Activated CD4-positive, alpha-beta T cell treated with anti-CD3 and anti-CD28 coated beads for 48 hours (primary cell): Measurements from ENCODE around the gene VTI1A.

Experiments used
- DNase-seq: peaks from one replicate; pipeline ENCODE4 v3.0.0-alpha.2; 2020

VTI1A gene

DNA sequence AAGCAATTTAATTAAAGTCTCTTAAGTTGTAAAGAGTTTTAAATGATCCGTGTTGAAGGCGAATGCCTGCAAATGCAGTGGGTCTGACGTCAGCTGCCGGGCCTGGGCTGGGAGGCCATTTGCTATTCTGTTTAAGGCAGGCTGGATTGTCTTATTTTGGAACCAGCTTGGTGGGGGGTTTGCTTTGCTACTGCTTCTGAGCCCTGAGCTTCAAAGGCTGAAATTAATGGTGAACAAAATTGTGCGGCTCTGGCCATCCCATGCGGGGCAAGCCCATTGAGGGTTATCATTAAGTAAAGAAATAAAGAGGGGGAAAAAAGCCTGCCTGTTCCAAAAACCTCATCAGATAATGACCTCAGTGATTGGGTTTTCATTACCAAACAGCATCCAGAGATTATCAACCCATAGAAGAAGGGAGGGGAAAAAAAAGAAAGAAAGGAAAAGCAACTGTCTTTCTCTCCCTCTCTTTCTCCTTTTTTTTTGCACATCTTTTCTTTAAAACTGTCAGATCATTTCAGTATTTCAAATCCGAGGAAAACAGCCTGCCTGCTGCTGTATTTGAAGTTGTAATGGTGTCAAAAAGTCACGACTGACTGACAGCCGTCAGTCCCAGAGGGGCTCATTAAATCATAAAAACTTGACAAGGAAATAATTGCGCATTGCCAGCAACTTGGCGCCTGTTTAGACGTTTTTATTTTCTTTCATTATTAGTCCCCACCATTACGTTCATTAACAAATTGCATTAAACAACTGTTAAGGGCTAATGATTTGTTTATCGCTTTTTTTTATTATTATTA, 371.2 kb downstream of the VTI1A start:
- DNase-seq = no peak

DNA sequence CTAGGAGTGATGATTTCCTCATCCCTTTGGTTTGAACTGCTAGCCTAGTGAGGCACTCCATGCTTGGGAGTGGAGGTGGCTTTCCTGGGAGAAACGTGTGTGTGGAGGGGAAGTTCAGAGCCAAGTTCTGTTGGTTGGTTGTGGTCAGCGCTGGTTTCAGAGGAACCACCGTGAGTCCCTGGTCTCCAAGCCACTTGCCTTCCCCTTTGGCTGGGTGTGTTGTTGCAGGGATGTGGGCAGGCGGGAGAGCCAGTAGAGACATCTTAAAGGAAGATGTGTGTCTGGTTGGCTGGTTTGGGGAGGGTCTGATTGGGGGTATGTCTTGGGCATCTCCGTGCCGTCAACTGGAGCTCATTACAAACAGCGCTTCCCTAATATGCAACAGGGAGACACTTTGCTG, 372.2 kb downstream of the VTI1A start:
- no peak for DNase-seq

DNA sequence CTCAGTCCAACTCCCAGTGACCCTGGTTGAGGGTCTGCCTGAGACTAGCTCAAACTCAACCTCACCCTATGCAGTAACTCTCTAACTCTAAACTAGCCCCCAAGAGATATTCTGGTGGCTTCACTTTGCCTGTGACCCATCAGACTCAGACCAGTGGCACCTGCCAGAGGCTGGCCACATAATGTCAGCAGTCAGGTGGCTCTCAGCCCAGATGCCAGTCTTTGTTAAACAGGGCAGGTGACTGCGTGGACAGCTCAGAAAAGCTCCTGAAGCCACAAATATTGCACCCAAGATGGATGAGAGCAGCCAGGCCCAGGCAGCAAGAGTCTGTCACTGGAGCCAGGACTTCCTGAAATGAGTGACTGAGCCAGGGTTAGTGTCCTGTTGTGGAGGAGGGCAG, 373.3 kb downstream of the VTI1A start:
- no peak for DNase-seq

GRCh38 chr10:112821038-112821437, 374.0 kb downstream of the VTI1A start:
- DNase-seq = no peak

DNA sequence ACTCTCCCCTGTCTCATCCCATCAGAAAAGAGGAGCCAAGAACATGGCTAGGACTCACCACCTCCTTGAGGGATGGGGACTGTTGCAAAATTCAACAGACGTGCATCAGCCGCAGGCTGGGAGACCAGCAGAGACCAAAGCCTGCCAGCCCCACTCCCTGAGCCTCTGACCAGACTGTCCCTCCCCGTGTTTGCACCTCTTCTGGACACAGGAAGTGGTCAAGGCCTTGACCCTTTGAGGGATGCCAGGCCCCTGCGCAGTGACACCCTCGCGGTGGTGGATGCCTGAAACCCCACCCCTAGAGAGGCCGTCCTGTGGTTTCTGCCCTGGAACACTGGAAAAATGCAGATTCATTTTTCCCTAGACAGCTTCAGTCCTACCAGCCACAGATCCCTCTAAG, 374.6 kb downstream of the VTI1A start:
- DNase-seq = no peak

GRCh38 chr10:112823007-112823406, 376.0 kb downstream of the VTI1A start:
- no peak for DNase-seq

GRCh38 chr10:112823604-112824003, 376.6 kb downstream of the VTI1A start:
- DNase-seq = no peak

DNA sequence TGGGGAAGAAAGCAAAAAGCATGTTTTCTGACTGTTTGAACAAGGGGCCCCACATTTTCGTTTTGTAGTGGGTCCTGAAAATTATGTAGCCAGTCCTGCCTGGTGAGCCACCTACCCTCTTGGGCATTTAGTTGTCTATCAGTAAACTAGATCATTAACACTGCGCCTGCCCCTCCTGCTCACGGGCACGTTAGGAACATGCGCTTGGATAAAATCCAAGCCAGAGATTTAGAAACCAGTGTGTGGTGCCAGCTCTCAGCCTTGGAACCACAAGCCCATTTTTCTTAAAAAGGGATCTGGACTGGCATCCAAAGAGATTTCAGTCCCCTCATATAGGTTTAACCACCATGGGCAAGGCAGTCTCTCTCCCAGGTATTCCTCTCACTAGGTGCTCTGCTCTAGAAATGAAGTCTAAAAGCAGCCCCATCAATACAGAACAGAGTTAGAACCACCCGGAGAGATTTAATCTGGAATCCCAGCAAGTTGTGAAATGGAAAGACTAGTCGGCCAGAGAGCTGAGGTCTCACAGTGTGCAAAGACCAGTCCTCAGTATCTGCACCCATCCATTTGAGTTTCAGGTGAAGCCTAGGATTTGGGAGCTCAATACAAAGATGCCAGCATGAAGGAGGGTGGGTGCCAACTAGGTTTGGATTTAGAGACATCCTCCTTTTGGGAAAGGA, 379.1 kb downstream of the VTI1A start:
- no peak for DNase-seq

DNA sequence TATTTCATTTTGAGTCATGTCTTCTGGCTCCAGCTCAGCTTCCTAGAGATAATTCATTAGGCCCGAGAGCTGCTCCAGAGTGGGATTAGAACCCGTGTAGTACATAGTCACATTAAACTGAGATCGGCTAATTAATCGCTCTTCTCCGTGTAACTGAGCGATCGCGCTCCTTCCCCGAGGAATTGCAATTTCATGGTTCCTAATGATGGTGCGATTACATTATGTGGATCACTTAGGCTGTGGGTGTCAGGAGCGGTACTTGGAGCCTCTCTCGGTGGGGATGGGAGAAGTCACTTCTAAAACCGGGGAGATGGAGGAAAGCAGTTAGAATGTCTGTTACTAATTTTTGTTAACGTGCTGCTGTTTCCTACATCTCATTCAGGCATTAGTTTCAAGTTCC, 380.1 kb downstream of the VTI1A start:
- DNase-seq = no peak

DNA sequence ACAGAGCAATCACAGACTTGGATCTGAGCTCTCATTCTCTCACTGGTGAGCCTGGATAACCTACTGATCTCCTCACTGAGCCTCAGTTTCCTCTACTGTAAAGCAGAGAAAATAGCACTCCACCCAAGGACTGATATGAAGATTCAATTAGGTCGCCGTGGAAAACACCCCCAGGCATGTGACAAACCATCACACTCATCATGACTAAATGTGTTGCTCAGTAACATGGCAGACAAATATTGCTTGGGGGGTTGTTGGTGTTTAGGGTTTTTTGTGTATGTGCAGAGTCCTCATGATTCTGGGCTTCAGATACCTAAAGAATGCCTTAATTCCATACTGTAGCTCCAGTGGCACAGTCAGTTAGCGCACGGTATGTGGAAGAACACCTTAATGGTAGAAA, 380.9 kb downstream of the VTI1A start:
- no peak for DNase-seq

DNA sequence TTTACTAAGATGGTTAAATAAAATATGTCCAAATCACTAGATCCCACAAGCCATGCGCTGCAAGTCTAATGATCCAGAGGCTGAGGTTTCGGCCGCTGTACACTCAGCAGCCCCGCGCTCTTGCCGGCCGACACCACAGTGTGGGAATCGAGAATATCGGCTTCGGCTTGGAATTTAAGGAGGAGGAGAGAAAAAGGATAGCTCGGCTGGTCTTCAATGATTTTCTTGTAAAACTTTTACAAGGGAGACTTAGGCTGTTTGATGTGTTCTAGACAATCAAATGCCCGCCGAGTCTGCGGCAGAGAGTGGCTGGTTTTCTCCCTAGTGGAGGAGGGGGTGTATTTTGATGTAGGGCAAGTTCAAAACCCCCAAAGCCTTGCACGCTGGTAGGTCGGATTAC, 384.8 kb downstream of the VTI1A start:
- no peak for DNase-seq

DNA sequence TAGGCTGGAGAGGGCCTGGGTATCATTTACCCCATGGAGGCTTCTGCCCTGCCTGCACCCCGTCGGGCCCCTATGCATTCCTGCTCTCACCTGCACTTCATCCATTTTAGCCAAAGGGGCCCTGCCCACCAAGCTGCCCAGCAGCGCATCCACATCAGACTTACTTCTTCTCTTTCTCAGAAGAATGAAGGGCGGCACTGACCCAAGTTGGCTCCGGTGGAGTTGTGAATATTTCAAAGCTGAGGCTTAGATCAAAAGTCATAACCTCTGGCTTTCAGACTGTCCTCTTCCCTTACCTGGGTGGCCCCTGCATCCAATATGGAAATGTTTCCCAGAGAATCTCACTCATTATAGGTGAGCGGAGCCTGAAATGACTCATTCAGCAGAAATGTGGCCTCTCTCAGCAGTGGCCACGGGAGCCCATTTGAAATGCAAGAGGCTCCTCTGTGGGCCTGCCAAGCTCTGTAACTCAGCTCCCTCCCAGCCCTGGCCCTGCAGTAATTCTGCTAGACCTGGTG, 385.4 kb downstream of the VTI1A start:
- no peak for DNase-seq

DNA sequence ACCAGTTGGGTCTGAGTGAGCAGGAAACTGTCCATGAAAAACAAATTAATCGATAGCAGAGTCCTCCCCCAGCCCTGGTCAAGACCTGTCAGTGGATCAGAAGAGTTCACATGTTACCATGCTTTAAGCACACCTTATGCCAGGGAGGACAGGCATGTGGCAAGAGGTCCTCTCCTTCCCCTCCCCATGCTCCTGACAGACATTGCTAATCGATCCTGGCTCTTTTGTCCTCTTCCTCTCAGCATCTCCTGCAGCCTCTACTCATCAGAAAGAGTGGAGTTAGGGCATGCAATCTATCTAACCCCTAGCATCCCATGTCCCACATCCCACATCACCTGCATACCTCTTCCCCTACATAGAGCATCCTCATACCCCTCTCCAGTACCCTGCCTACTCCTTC, 385.9 kb downstream of the VTI1A start:
- no peak for DNase-seq

- no peak for DNase-seq
Measured at GRCh38 chr10:112834751-112835181, 387.8 kb downstream of the VTI1A start.

DNA sequence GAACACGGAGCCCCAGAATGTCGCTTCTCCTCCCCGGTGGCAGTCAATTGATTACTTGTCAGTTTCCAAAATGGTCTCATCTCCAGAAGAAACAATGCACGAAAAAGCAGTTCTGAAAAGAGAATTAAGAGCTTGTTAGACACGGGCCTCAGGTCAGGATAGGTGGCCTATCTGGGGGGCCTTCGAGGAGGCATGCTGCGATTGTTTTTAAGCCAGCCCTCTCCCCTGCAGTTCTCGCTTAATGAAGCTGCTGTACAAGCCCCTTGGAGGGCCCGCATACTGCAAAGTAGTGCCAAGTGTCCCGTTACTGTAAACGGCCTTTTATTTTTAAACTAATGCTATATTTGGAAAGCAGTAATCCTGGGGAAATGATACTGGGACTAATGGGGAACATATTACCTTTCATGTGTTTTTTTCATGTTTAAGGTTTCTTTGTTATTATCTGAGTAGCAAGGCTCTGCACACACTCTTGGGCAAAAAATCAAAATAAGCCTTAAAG, 388.3 kb downstream of the VTI1A start:
- DNase-seq = no peak

GRCh38 chr10:112835944-112836451, 389.0 kb downstream of the VTI1A start:
- DNase-seq = no peak

GRCh38 chr10:112838784-112839481, 391.9 kb downstream of the VTI1A start:
- DNase-seq = no peak

GRCh38 chr10:112839928-112840654, 393.1 kb downstream of the VTI1A start:
- no peak for DNase-seq

DNA sequence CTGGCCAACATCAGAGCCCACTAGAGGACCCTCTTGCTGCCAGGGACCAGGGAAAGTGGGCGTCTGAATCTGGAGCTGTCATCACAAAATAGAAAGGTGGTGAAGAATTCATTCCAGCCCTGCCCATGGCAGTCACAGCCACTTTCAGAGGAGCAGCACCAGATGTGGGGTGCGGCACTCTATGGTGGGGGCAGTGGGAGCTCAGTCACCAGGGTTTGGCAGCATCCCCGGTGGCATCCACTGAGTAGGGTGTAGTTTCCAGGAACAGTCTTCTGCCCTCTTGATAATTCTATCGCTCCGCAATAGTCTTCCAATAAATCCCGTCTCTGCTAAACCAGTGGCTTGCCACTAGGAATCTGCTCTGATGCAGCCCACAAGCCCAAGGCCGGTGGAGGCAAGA, 394.5 kb downstream of the VTI1A start:
- DNase-seq = no peak

GRCh38 chr10:112842832-112843360, 395.9 kb downstream of the VTI1A start:
- DNase-seq = no peak

DNA sequence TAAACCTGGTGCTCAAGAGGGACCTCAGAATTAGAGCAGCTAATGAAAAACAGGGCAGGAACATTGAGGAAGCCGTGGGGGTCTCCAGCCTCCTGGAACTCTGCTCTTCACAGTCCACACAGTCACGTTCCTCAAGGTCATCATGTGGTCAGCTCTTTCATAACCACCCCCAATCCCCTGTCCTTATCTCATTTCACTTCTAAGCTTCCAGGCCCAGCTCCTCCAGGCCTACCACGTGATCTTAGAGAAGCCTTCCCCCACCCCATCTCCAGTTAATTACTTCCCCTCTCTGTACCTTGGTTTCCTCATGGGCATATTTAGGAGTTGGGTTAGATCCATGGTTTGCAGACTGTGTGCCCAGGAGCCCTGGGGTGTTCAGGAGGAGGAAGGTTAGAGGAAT, 396.6 kb downstream of the VTI1A start:
- no peak for DNase-seq
